PFSK-1 (cell line): Measurements from ENCODE around the gene VOPP1.

Experiments used
- FOXP2 ChIP-seq: optimal IDR thresholded peaks from 2 replicates; pipeline ENCODE3; 2011; ENCODE audit warnings: borderline replicate concordance, control low read depth, inconsistent platforms; ENCODE audit not compliant: insufficient read depth; ENCODE audit errors: extremely low read length, extremely low read depth
- POLR2AphosphoS5 ChIP-seq: IDR thresholded peaks from 2 replicates; pipeline ENCODE4 v1.6.1; 2012; ENCODE audit warnings: low read depth, mild to moderate bottlenecking, control low read depth, low read length, moderate library complexity
- SIN3A ChIP-seq: IDR thresholded peaks from 2 replicates; pipeline ENCODE4 v1.6.1; 2012; ENCODE audit warnings: mild to moderate bottlenecking, low read length, moderate library complexity, borderline replicate concordance; ENCODE audit not compliant: insufficient read depth
- TAF1 ChIP-seq: IDR thresholded peaks from 2 replicates; pipeline ENCODE4 v1.6.1; 2012; ENCODE audit warnings: low read length, control low read depth, borderline replicate concordance; ENCODE audit not compliant: insufficient read depth
- TF ChIP-seq, protein P1 (sequence below), 2 experiments: IDR thresholded peaks; 2 replicates each; pipeline versions ENCODE4 v1.6.1 to v1.8.0; 2011 to 2012; ENCODE audit warnings: low read depth in 2 of 2, low read length in 2 of 2, control low read depth in 1 of 2, inconsistent platforms in 1 of 2, mild to moderate bottlenecking in 1 of 2, moderate library complexity in 1 of 2; ENCODE audit not compliant: insufficient read depth in 1 of 2

Gene VOPP1

DNA sequence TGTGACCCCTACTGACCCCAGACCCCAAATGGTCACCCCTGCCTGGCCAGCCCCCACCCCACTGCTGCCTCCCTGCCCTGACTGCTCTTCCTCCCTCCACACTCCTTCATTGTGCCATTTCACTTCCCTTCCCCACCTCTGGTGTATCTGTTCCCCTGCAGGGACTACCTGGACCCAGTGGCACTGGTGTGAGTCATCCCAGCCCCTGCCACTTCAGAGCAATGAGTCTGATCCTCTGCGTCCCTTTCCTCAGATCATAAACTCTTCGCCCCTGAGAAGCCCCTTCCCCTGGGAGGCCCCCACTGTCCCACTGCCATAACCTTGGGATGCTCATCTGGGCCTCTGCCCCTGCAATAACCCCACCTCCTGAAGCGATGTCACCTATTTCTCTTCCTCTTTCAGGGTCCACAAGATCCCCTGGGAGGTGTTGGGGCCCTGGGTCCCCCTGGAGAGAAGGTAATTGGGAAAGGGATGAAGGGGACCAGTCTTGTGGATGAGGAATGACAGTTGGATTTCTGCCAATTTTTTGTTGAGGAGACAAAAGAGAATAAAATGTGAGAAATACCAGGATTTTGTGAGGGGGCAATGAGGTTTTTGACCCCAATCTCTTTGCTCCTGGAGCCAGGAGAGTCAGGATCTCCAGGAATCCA lies 19.1 kb upstream of the VOPP1 start:
- TF ChIP-seq SIN3A (no peak), TAF1 (no peak), POLR2AphosphoS5 (no peak), FOXP2 (no peak)
- TF ChIP-seq, protein P1, sequence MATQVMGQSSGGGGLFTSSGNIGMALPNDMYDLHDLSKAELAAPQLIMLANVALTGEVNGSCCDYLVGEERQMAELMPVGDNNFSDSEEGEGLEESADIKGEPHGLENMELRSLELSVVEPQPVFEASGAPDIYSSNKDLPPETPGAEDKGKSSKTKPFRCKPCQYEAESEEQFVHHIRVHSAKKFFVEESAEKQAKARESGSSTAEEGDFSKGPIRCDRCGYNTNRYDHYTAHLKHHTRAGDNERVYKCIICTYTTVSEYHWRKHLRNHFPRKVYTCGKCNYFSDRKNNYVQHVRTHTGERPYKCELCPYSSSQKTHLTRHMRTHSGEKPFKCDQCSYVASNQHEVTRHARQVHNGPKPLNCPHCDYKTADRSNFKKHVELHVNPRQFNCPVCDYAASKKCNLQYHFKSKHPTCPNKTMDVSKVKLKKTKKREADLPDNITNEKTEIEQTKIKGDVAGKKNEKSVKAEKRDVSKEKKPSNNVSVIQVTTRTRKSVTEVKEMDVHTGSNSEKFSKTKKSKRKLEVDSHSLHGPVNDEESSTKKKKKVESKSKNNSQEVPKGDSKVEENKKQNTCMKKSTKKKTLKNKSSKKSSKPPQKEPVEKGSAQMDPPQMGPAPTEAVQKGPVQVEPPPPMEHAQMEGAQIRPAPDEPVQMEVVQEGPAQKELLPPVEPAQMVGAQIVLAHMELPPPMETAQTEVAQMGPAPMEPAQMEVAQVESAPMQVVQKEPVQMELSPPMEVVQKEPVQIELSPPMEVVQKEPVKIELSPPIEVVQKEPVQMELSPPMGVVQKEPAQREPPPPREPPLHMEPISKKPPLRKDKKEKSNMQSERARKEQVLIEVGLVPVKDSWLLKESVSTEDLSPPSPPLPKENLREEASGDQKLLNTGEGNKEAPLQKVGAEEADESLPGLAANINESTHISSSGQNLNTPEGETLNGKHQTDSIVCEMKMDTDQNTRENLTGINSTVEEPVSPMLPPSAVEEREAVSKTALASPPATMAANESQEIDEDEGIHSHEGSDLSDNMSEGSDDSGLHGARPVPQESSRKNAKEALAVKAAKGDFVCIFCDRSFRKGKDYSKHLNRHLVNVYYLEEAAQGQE (IDR thresholded peaks at IDR 0.05; ENCODE audit: insufficient read depth in 1 of 2, low read depth in 2 of 2, low read length in 2 of 2): no peak

DNA sequence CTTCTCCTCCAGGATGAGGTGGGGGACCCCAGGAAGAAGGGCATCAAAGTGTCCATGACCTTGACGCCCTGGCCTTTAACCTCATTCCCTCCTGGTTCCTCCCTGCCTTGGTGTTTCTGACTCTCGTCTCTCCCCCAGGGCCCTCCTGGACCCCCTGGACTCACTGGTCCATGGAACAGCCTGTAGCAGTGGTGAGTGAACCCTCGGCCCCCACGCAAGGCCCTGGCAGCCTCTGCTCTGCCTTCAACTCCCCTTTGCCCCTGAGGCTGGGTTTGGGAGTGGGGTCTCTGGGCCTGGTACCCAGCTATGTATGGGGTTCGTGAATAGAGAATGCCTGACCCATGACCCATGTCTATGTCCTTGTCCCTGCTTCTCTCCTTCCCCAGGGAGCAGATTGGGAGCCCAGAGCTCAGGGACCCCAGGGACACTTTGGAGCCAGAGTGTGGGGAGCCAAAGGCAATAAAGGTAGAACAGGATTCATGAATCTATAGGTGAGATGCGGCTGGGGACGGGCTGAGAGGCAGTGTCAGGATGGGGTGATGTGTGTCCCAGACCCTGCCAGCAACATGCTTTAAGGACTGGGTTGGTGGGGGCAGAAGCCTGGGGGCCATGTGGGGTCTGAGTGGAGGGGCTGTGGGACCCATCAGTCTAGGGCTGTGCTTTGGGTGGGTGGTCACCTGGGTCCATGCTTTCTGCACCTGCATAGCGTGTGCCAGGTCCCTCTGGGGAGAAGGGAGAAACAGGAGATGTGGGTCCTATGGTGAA lies 18.4 kb upstream of the VOPP1 start:
- no peak for TF ChIP-seq TAF1
- no peak for TF ChIP-seq POLR2AphosphoS5
- TF ChIP-seq SIN3A: no peak
- TF ChIP-seq, protein P1 (IDR thresholded peaks at IDR 0.05; ENCODE audit: insufficient read depth in 1 of 2, low read depth in 2 of 2, low read length in 2 of 2): no peak
- no peak for TF ChIP-seq FOXP2

DNA sequence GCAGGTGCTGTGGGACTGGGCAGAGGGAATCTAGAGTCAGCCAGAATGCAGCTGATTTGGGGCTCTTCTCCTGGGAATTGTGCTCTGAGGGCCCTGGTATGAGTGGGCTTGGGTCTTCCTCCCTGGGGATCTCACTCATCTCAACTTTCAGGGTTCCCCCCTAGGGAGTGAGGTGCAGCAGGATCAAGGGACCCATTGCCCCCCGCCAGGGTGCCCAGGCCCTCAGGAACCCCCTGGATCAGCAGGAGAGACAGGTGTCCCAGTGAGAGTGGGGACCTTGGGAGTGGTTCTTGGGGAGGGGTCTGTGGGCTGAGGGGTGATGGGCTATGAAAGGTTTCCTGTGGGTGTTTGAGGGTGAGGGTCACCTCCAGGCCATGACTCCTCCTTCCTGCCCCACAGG lies 17.6 kb upstream of the VOPP1 start:
- TF ChIP-seq FOXP2 (no peak), POLR2AphosphoS5 (no peak), TAF1 (no peak), SIN3A (no peak)
- TF ChIP-seq, protein P1 (IDR thresholded peaks at IDR 0.05; ENCODE audit: insufficient read depth in 1 of 2, low read depth in 2 of 2, low read length in 2 of 2): no peak

DNA sequence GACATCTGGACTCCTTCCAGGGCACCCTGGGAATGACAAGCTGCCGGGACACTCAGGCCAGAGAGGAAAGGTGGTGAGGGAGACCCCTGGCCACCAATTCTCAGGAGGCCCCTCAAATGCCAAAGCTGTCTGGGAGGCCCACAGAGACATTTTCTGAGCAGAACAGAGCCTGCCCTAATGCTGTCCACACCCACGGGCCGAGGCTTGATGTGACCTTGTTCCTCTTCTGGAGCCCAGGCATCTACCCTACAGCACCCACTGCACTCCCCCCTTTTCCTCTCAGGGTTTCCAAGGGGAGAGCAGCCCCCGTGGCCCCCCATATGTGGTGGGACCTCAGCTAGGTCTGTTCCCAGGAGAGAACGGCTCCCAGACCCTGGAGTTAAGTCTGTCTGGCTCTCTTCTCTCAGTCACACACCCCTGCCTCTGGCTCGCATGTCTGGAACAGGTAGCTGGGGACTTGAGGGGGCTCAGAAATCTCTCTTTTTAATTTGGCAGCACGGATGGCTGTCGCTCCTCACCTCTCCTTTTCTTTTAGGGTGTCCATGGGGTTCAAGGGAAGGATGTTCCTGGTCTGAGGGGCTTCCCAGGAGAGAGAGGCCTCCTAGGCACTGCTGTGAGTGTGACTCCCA lies 16.8 kb upstream of the VOPP1 start:
- TF ChIP-seq POLR2AphosphoS5 (no peak), FOXP2 (no peak), SIN3A (no peak), TAF1 (no peak)
- TF ChIP-seq, protein P1 (IDR thresholded peaks at IDR 0.05; ENCODE audit: insufficient read depth in 1 of 2, low read depth in 2 of 2, low read length in 2 of 2): no peak
